Lung (tissue), 12 donors: ENCODE measurements around the gene PCSK5. TPM values are rescaled to one million over a fixed set of nuclear protein-coding genes. Genes with fewer than 3 reads are reported as not detected.

Source experiments
- ATAC-seq: fragments of 200-7000 bp; cut with Tn5 transposase; one replicate; pipeline ENCODE4 v1.9.1; 2020; ENCODE audit warnings: moderate number of reproducible peaks; ENCODE audit not compliant: insufficient read depth, low FRiP score
- DNase-seq, 3 donors: peaks; one replicate each; pipeline ENCODE4 v3.0.0-alpha.2; 2013 to 2017
- H3K27ac ChIP-seq, 2 donors: one replicate each; pipeline ENCODE4 v1.5.1; 2013; ENCODE audit warnings: mild to moderate bottlenecking in 2 of 2, moderate library complexity in 2 of 2, control low read depth in 1 of 2, inconsistent platforms in 1 of 2, low read depth in 1 of 2, low read length in 1 of 2
- H3K27me3 ChIP-seq, 3 donors: one replicate each; pipeline ENCODE4 v1.5.1; 2013; ENCODE audit warnings: low read length in 2 of 3; ENCODE audit not compliant: control insufficient read depth in 3 of 3, insufficient read depth in 3 of 3
- H3K36me3 ChIP-seq, 4 donors: one replicate each; pipeline ENCODE4 v1.5.1; 2013; ENCODE audit warnings: low read length in 4 of 4, mild to moderate bottlenecking in 1 of 4, moderate library complexity in 1 of 4; ENCODE audit not compliant: control insufficient read depth in 4 of 4, insufficient read depth in 4 of 4
- H3K4me1 ChIP-seq, 5 donors: one replicate each; pipeline ENCODE4 v1.5.1; 2013; ENCODE audit warnings: low read length in 5 of 5, mild to moderate bottlenecking in 2 of 5, moderate library complexity in 1 of 5; ENCODE audit not compliant: control insufficient read depth in 5 of 5, insufficient read depth in 5 of 5
- H3K4me3 ChIP-seq: one replicate; pipeline ENCODE4 v1.5.1; 2013; ENCODE audit warnings: mild to moderate bottlenecking, control low read depth, moderate library complexity
- H3K9ac ChIP-seq, 2 donors: one replicate each; pipeline ENCODE4 v1.5.1; 2013; ENCODE audit warnings: low read length in 2 of 2, control low read depth in 1 of 2; ENCODE audit not compliant: insufficient read depth in 1 of 2
- H3K9me3 ChIP-seq, 4 donors: one replicate each; pipeline ENCODE4 v1.5.1; 2013; ENCODE audit warnings: low read length in 3 of 4, mild to moderate bottlenecking in 1 of 4, moderate library complexity in 1 of 4; ENCODE audit not compliant: control insufficient read depth in 4 of 4, insufficient read depth in 3 of 4
- CTCF ChIP-seq: IDR thresholded peaks from 2 replicates; pipeline ENCODE4 v1.5.1; 2012; ENCODE audit warnings: mild to moderate bottlenecking; ENCODE audit errors: control extremely low read depth, extremely low read depth
- WGBS, 2 donors: extraction: QIAGEN DNeasy Blood & Tissue Kit; methylation state at CpG; one replicate each; pipeline ENCODE4 v1.1.7; 2013; 5-methylcytosine and 5-hydroxymethylcytosine counted together
- polyA plus RNA-seq, 2 donors: library from polyadenylated mRNA; stranded (reverse); fragments of 200-250 nt; gene quantifications; one replicate each; pipeline ENCODE4 v1.2.1, GENCODE V29; 2013
- total RNA-seq, 2 donors: library from RNA; depleted of rRNA in 1 of 2; stranded (reverse); fragments of >200 nt in 1 of 2; gene quantifications; one replicate each; pipeline ENCODE4 v1.2.1, GENCODE V29; 2014 to 2021
- donor health status: control.
- donor health status: control.
- donor health status: Bipolar disorder and iron deficiency.
- donor health status: healthy.
- donor health status: DM: yes; HTN: yes; CAD: no.

The PCSK5 gene
- total and polyA plus RNA-seq, 4 donors: 1.9 to 28.2 (median 13.6) TPM

DNA sequence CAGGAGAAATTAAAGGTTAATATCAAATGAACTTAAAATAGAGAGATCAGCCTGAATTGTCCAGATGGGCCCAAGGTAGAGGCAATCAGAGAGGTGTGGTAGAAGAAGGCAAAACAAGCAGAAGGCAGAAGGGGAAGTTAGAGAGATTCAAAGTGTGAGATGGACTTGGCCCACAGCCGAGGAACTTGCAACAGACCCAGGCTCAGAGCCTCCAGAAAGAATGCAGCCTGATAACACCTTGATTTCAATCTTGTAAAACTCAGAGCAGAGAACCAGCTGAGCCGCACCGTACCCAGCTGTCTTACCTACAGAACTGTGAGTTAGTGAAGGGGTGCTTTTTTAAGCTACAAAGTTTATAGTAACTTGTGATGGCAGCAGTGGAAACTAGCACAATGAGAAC, 312.9 kb downstream of the PCSK5 start:
- Histone ChIP-seq H3K4me3 (no peak overlapping the region), H3K27me3 (no peaks in the 10 kb centered on the region), H3K36me3 (no peaks in the 10 kb centered on the region), H3K9ac (no peak overlapping the region), H3K9me3 (no peaks in the 10 kb centered on the region), H3K4me1 (no peaks in the 10 kb centered on the region), H3K27ac (no peak overlapping the region)
- 25 to 32% methylated on average over 3 of the region's 3 CpGs for WGBS, 2 donors
- no peak for TF ChIP-seq CTCF
- ATAC-seq (no peak), DNase-seq (peak in 1 of 3 donors; percentile 52)

DNA sequence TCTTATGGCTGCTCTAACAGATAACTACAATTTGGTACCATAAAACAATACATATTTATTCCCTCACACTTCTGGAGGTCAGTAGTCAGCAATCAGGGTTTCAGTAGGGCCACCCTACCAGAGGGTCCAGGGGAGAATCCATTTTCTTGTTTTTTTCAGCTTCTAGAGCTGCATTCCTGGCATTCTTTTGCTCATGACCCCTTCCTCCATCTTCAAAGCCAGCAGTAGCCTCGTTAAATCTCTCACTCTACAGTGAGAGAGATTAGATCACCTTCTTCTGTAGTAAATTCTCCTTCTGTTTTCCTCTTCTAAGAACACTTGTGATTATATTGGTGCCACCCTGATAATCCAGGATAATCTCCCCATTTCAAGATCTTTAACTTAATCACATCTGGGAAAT, 316.3 kb downstream of the PCSK5 start:
- no peak overlapping the region for H3K9ac ChIP-seq
- 43 to 69% methylated on average over 1 of the region's 1 CpG for WGBS, 2 donors
- no peaks in the 10 kb centered on the region for H3K36me3 ChIP-seq
- no peaks in the 10 kb centered on the region for H3K9me3 ChIP-seq
- no peak for TF ChIP-seq CTCF
- ATAC-seq: no peak
- H3K27me3 ChIP-seq: no peaks in the 10 kb centered on the region
- no peak overlapping the region for H3K4me3 ChIP-seq
- DNase-seq: no peak
- no peak overlapping the region for H3K27ac ChIP-seq
- no peaks in the 10 kb centered on the region for H3K4me1 ChIP-seq

- 86 to 96% methylated on average over 3 of the region's 3 CpGs for WGBS, 2 donors
- Histone ChIP-seq H3K9ac (no peak overlapping the region), H3K27ac (no peak overlapping the region), H3K4me3 (no peak overlapping the region), H3K9me3 (peaks cover 0 to 3% (median under 1%) of the 10 kb centered on the region in 4 donors), H3K4me1 (peaks cover 0 to 2% (median 0%) of the 10 kb centered on the region in 5 donors), H3K36me3 (no peaks in the 10 kb centered on the region), H3K27me3 (no peaks in the 10 kb centered on the region)
- ATAC-seq (no peak), DNase-seq (no peak)
- no peak for TF ChIP-seq CTCF
These were observed 323.3 kb downstream of the PCSK5 start for GRCh38 chr9:76213751-76214150.

GRCh38 chr9:76215066-76215465, 324.6 kb downstream of the PCSK5 start:
- ATAC-seq (no peak), DNase-seq (no peak)
- H3K36me3 ChIP-seq: no peaks in the 10 kb centered on the region
- WGBS, 2 donors: 62 to 86% methylated on average over 1 of the region's 1 CpG
- H3K4me3 ChIP-seq: no peak overlapping the region
- no peak overlapping the region for H3K27ac ChIP-seq
- H3K27me3 ChIP-seq: no peaks in the 10 kb centered on the region
- no peak for TF ChIP-seq CTCF
- H3K4me1 ChIP-seq: peaks cover 0 to 2% (median 0%) of the 10 kb centered on the region in 5 donors
- H3K9ac ChIP-seq: no peak overlapping the region
- H3K9me3 ChIP-seq: peaks cover 0 to 3% (median under 1%) of the 10 kb centered on the region in 4 donors
